ENCODE measurements around the gene RGS12. TPM values are rescaled to one million over a fixed set of nuclear protein-coding genes. Genes with fewer than 3 reads are reported as not detected.

Gene RGS12
- total and polyA plus RNA-seq, 2 experiments from 2014 or later, result 19.6 to 22.5 TPM

- TF ChIP-seq CTCF (IDR thresholded peaks at IDR 0.05; ENCODE audit: poor library complexity) (no peak), EZH2 (IDR thresholded peaks at IDR 0.05; ENCODE audit: borderline replicate concordance) (no peak), EZH2phosphoT487 (IDR thresholded peaks at IDR 0.05; ENCODE audit: low read depth, severe bottlenecking, unreplicated experiment) (no peak)
- H3K4me2 ChIP-seq, result no peak overlapping the region
- H2AFZ ChIP-seq, result no peak overlapping the region
- no peaks in the 10 kb centered on the region for H3K9me2 ChIP-seq (replicated peaks; ENCODE audit: insufficient read depth)
- no peak overlapping the region for H3K27ac ChIP-seq
- H3K36me3 ChIP-seq (replicated peaks; ENCODE audit: insufficient read depth, low read depth), result no peaks in the 10 kb centered on the region
- H3K9me3 ChIP-seq (ENCODE audit: low read depth), result no peaks in the 10 kb centered on the region
- H3K4me1 ChIP-seq (ENCODE audit: insufficient read depth), result peaks cover 10% of the 10 kb centered on the region
- no peaks in the 10 kb centered on the region for H3K27me3 ChIP-seq
- DNase-seq (ENCODE audit: low spot score), result no peak
- no peak overlapping the region for H3K4me3 ChIP-seq
- no peaks in the 10 kb centered on the region for H4K20me1 ChIP-seq (ENCODE audit: insufficient read depth, poor library complexity, severe bottlenecking)
- no peaks in the 10 kb centered on the region for H3K79me2 ChIP-seq
- 89% methylated on average over 9 of the region's 9 CpGs for WGBS (ENCODE audit: low lambda C conversion rate, missing lambda C conversion rate)
These were observed 48.1 kb upstream of the RGS12 start for GRCh38 chr4:3244747-3245146.

- Histone ChIP-seq H2AFZ (no peak overlapping the region), H3K79me2 (no peaks in the 10 kb centered on the region), H3K27ac (no peak overlapping the region), H3K4me1 (ENCODE audit: insufficient read depth) (peaks cover 10% of the 10 kb centered on the region), H3K4me2 (no peak overlapping the region), H3K9me3 (ENCODE audit: low read depth) (no peaks in the 10 kb centered on the region), H3K27me3 (no peaks in the 10 kb centered on the region), H3K9me2 (replicated peaks; ENCODE audit: insufficient read depth) (no peaks in the 10 kb centered on the region), H3K4me3 (no peak overlapping the region), H4K20me1 (ENCODE audit: insufficient read depth, poor library complexity, severe bottlenecking) (no peaks in the 10 kb centered on the region), H3K36me3 (replicated peaks; ENCODE audit: insufficient read depth, low read depth) (no peaks in the 10 kb centered on the region)
- TF ChIP-seq EZH2 (IDR thresholded peaks at IDR 0.05; ENCODE audit: borderline replicate concordance), result no peak
- no peak for TF ChIP-seq EZH2phosphoT487 (IDR thresholded peaks at IDR 0.05; ENCODE audit: low read depth, severe bottlenecking, unreplicated experiment)
- TF ChIP-seq CTCF (IDR thresholded peaks at IDR 0.05; ENCODE audit: poor library complexity), result no peak
- WGBS (ENCODE audit: low lambda C conversion rate, missing lambda C conversion rate), result 95% methylated on average over 6 of the region's 6 CpGs
- DNase-seq (ENCODE audit: low spot score), result no peak
These were observed 47.1 kb upstream of the RGS12 start for GRCh38 chr4:3245676-3246075.

- H4K20me1 ChIP-seq (ENCODE audit: insufficient read depth, poor library complexity, severe bottlenecking), result no peaks in the 10 kb centered on the region
- WGBS (ENCODE audit: low lambda C conversion rate, missing lambda C conversion rate), result 85% methylated on average over 15 of the region's 16 CpGs
- H2AFZ ChIP-seq, result no peak overlapping the region
- no peak overlapping the region for H3K4me3 ChIP-seq
- no peaks in the 10 kb centered on the region for H3K9me3 ChIP-seq (ENCODE audit: low read depth)
- peaks cover 3% of the 10 kb centered on the region for H3K4me1 ChIP-seq (ENCODE audit: insufficient read depth)
- no peak for DNase-seq (ENCODE audit: low spot score)
- H3K9me2 ChIP-seq (replicated peaks; ENCODE audit: insufficient read depth), result no peaks in the 10 kb centered on the region
- no peaks in the 10 kb centered on the region for H3K27me3 ChIP-seq
- no peak for TF ChIP-seq EZH2 (IDR thresholded peaks at IDR 0.05; ENCODE audit: borderline replicate concordance)
- TF ChIP-seq EZH2phosphoT487 (IDR thresholded peaks at IDR 0.05; ENCODE audit: low read depth, severe bottlenecking, unreplicated experiment), result no peak
- peak; percentile 5 for TF ChIP-seq CTCF (IDR thresholded peaks at IDR 0.05; ENCODE audit: poor library complexity)
- no peaks in the 10 kb centered on the region for H3K79me2 ChIP-seq
- H3K27ac ChIP-seq, result no peak overlapping the region
- no peak overlapping the region for H3K4me2 ChIP-seq
- H3K36me3 ChIP-seq (replicated peaks; ENCODE audit: insufficient read depth, low read depth), result no peaks in the 10 kb centered on the region
These were observed 46.1 kb upstream of the RGS12 start for GRCh38 chr4:3246458-3247398.

Measured in hepatocyte (in vitro differentiated cells).